WTC11 (cell line): Measurements from ENCODE around the gene CCDC15. TPM values are rescaled to one million over a fixed set of nuclear protein-coding genes. Genes with fewer than 3 reads are reported as not detected.

Experiments
- ATAC-seq: fragments of 200-7000 bp; cut with Tn5 transposase; 2 replicates; pipeline ENCODE4 v1.10.0; 2021; ENCODE audit warnings: mild to moderate bottlenecking, moderate library complexity
- CTCF ChIA-PET: fragments of 300-600 bp; sonication (Branson Sonifier 250); formaldehyde crosslinking; loops from one replicate; lab custom pipeline; 2021; ENCODE audit warnings: antibody characterized with exemption; lab: Charles Lee
- POLR2A ChIA-PET: fragments of 350-600 bp; sonication (Branson Sonifier 250); formaldehyde crosslinking; loops from one replicate; lab custom pipeline; 2021; ENCODE audit warnings: antibody characterized with exemption; lab: Charles Lee
- DNase-seq: peaks from one replicate; pipeline ENCODE4 v3.0.0; 2021; ENCODE audit warnings: low spot score
- H3K27ac Mint-ChIP-seq: 2 replicates; pipeline ENCODE4 v1.8.0; 2021; ENCODE audit warnings: mixed read lengths
- H3K27me3 Mint-ChIP-seq: 2 replicates; pipeline ENCODE4 v1.8.0; 2021; ENCODE audit warnings: low read depth, mild to moderate bottlenecking, moderate library complexity, mixed read lengths
- H3K36me3 Mint-ChIP-seq: 2 replicates; pipeline ENCODE4 v1.8.0; 2021; ENCODE audit warnings: mixed read lengths
- H3K4me1 Mint-ChIP-seq: 2 replicates; pipeline ENCODE4 v1.8.0; 2022; ENCODE audit warnings: mixed read lengths
- H3K4me3 Mint-ChIP-seq: 2 replicates; pipeline ENCODE4 v1.8.0; 2021; ENCODE audit warnings: mild to moderate bottlenecking, moderate library complexity, mixed read lengths
- H3K9me3 Mint-ChIP-seq: 2 replicates; pipeline ENCODE4 v1.8.0; 2021; ENCODE audit warnings: mixed read lengths
- ATF2 ChIP-seq: sonication (generic); formaldehyde crosslinking; IDR thresholded peaks from 2 replicates; pipeline ENCODE4 v1.8.1; 2022; ENCODE audit warnings: low read depth, missing genetic modification reagents, borderline replicate concordance
- ATF6 ChIP-seq: sonication (generic); formaldehyde crosslinking; IDR thresholded peaks from 2 replicates; pipeline ENCODE4 v1.8.1; 2023; ENCODE audit warnings: mild to moderate bottlenecking, missing genetic modification reagents
- CREB1 ChIP-seq: sonication (generic); formaldehyde crosslinking; IDR thresholded peaks from 2 replicates; pipeline ENCODE4 v1.8.0; 2023; ENCODE audit warnings: mild to moderate bottlenecking, missing genetic modification reagents
- CREM ChIP-seq: sonication (generic); formaldehyde crosslinking; IDR thresholded peaks from 2 replicates; pipeline ENCODE4 v1.8.1; 2022; ENCODE audit warnings: mild to moderate bottlenecking, missing genetic modification reagents, moderate library complexity
- CTCF ChIP-seq: fragments of 200-600 bp; IDR thresholded peaks from 2 replicates; pipeline ENCODE4 v1.8.0; 2022; ENCODE audit warnings: antibody characterized with exemption
- EMX1 ChIP-seq: fragments of 250-450 bp; sonication (Bioruptor Pico); IDR thresholded peaks from 2 replicates; pipeline ENCODE4 v1.8.0; 2021; ENCODE audit warnings: mild to moderate bottlenecking
- FOXP1 ChIP-seq: sonication (generic); formaldehyde crosslinking; IDR thresholded peaks from 2 replicates; pipeline ENCODE4 v1.8.0; 2022; ENCODE audit warnings: missing genetic modification reagents, mild to moderate bottlenecking, moderate library complexity, borderline replicate concordance
- GRHL2 ChIP-seq: fragments of 250-450 bp; sonication (Bioruptor Pico); IDR thresholded peaks from 2 replicates; pipeline ENCODE4 v1.8.0; 2022; ENCODE audit warnings: mild to moderate bottlenecking, moderate library complexity; ENCODE audit not compliant: insufficient replicate concordance, severe bottlenecking
- GTF2I ChIP-seq: fragments of 250-450 bp; sonication (Bioruptor Pico); conservative IDR thresholded peaks from 2 replicates; pipeline ENCODE4 v1.4.0; 2021; ENCODE audit warnings: mild to moderate bottlenecking
- MLX ChIP-seq: sonication (generic); formaldehyde crosslinking; IDR thresholded peaks from 2 replicates; pipeline ENCODE4 v1.8.1; 2023; ENCODE audit warnings: mild to moderate bottlenecking, missing genetic modification reagents, moderate library complexity
- NFE2L1 ChIP-seq: sonication (generic); formaldehyde crosslinking; IDR thresholded peaks from 2 replicates; pipeline ENCODE4 v1.8.1; 2023; ENCODE audit warnings: missing genetic modification reagents
- NR3C1 ChIP-seq: sonication (generic); formaldehyde crosslinking; conservative IDR thresholded peaks from 2 replicates; pipeline ENCODE4 v1.8.1; 2023; ENCODE audit warnings: low read depth, mild to moderate bottlenecking, missing genetic modification reagents
- RELA ChIP-seq: sonication (generic); formaldehyde crosslinking; IDR thresholded peaks from 2 replicates; pipeline ENCODE4 v1.8.1; 2022; ENCODE audit warnings: missing genetic modification reagents, mild to moderate bottlenecking, borderline replicate concordance
- SMAD4 ChIP-seq: sonication (generic); formaldehyde crosslinking; IDR thresholded peaks from 2 replicates; pipeline ENCODE4 v1.8.0; 2022; ENCODE audit warnings: mild to moderate bottlenecking, missing genetic modification reagents
- SOX15 ChIP-seq: fragments of 250-450 bp; sonication (Bioruptor Pico); IDR thresholded peaks from 2 replicates; pipeline ENCODE4 v1.9.0; 2021; ENCODE audit warnings: mild to moderate bottlenecking
- SP1 ChIP-seq: sonication (generic); formaldehyde crosslinking; conservative IDR thresholded peaks from 2 replicates; pipeline ENCODE4 v1.8.1; 2022; ENCODE audit warnings: missing genetic modification reagents
- TP53 ChIP-seq: sonication (generic); formaldehyde crosslinking; IDR thresholded peaks from 2 replicates; pipeline ENCODE4 v1.8.1; 2023; ENCODE audit warnings: mild to moderate bottlenecking, missing genetic modification reagents
- USF2 ChIP-seq: sonication (generic); formaldehyde crosslinking; IDR thresholded peaks from 2 replicates; pipeline ENCODE4 v1.8.1; 2023; ENCODE audit warnings: mild to moderate bottlenecking, missing genetic modification reagents, moderate library complexity
- ZNF232 ChIP-seq: sonication (generic); formaldehyde crosslinking; IDR thresholded peaks from 2 replicates; pipeline ENCODE4 v1.8.0; 2022; ENCODE audit warnings: mild to moderate bottlenecking, missing genetic modification reagents
- ZNF317 ChIP-seq: sonication (generic); formaldehyde crosslinking; IDR thresholded peaks from 2 replicates; pipeline ENCODE4 v1.8.1; 2023; ENCODE audit warnings: low read depth, mild to moderate bottlenecking, moderate library complexity, missing genetic modification reagents, borderline replicate concordance
- ZNF512 ChIP-seq: sonication (generic); formaldehyde crosslinking; IDR thresholded peaks from 2 replicates; pipeline ENCODE4 v1.8.1; 2022; ENCODE audit warnings: missing genetic modification reagents, borderline replicate concordance
- ZNF671 ChIP-seq: fragments of 250-450 bp; sonication (Bioruptor Pico); IDR thresholded peaks from 2 replicates; pipeline ENCODE4 v1.8.0; 2021; ENCODE audit warnings: mild to moderate bottlenecking
- total RNA-seq: library from RNA; stranded (reverse); gene quantifications from 3 replicates; pipeline ENCODE4 v1.2.3, GENCODE V29; 2021

The CCDC15 gene
- total RNA-seq, 1 experiment from 2014 or later: 2.4 TPM

- TF ChIP-seq ATF6 (CRISPR knock-in tag) (no peak), CTCF (no peak), SP1 (CRISPR knock-in tag) (no peak), FOXP1 (CRISPR knock-in tag) (no peak), ZNF232 (CRISPR knock-in tag) (no peak), GTF2I (CRISPR knock-in tag) (no peak), ZNF512 (CRISPR knock-in tag) (no peak)
Observed at GRCh38 chr11:125079151-125079877, 125.3 kb downstream of the CCDC15 start (continued).

GRCh38 chr11:125079878-125080530 lies 126.0 kb downstream of the CCDC15 start:
- ATAC-seq: no peak
- Mint-ChIP-seq H3K27me3 (no peaks in the 10 kb centered on the region), H3K36me3 (no peaks in the 10 kb centered on the region), H3K27ac (no peak overlapping the region), H3K4me1 (no peaks in the 10 kb centered on the region), H3K4me3 (no peak overlapping the region), H3K9me3 (no peaks in the 10 kb centered on the region)
- no peak for DNase-seq
- POLR2A ChIA-PET: no interaction called here
- CTCF ChIA-PET: interaction anchor here (1.3 to 2.2 kb wide), 2 partner anchors 11 to 324 kb away, joined by 3 to 9 read pairs; no protein-coding TSS in a partner anchor
- TF ChIP-seq RELA (CRISPR knock-in tag): no peak
- no peak for TF ChIP-seq ZNF317 (CRISPR knock-in tag)
- no peak for TF ChIP-seq CREM (CRISPR knock-in tag)
- TF ChIP-seq EMX1 (CRISPR knock-in tag): no peak
- no peak for TF ChIP-seq ZNF671 (CRISPR knock-in tag)
- TF ChIP-seq SOX15: no peak
- TF ChIP-seq TP53: no peak
- no peak for TF ChIP-seq CREB1
- no peak for TF ChIP-seq NR3C1 (CRISPR knock-in tag)
- no peak for TF ChIP-seq ATF2 (CRISPR knock-in tag)
- TF ChIP-seq USF2 (CRISPR knock-in tag): no peak
- no peak for TF ChIP-seq SMAD4 (CRISPR knock-in tag)
- no peak for TF ChIP-seq MLX
- TF ChIP-seq GTF2I (CRISPR knock-in tag): no peak
- no peak for TF ChIP-seq GRHL2 (CRISPR knock-in tag)
- TF ChIP-seq NFE2L1 (CRISPR knock-in tag): no peak
